ENCODE measurements around the gene DDB1.

The DDB1 gene

GRCh38 chr11:61337706-61338470 lies 5.0 kb upstream of the DDB1 start:
- in situ Hi-C loops (cut with HindIII; ENCODE audit: low sequenced_read_pairs), result no loop called here

GRCh38 chr11:61336171-61336935 lies 3.4 kb upstream of the DDB1 start:
- in situ Hi-C loops (cut with HindIII; ENCODE audit: low sequenced_read_pairs), result no loop called here

GRCh38 chr11:61335355-61335710 lies 2.4 kb upstream of the DDB1 start:
- in situ Hi-C loops (cut with HindIII; ENCODE audit: low sequenced_read_pairs), result no loop called here

- in situ Hi-C loops (cut with HindIII; ENCODE audit: low sequenced_read_pairs), result no loop called here
Observed at GRCh38 chr11:61334434-61335354, 1.8 kb upstream of the DDB1 start.

- in situ Hi-C loops (cut with HindIII; ENCODE audit: low sequenced_read_pairs), result no loop called here
Observed at GRCh38 chr11:61333550-61334433, 887 bp upstream of the DDB1 start.

- in situ Hi-C loops (cut with HindIII; ENCODE audit: low sequenced_read_pairs), result no loop called here
Observed at GRCh38 chr11:61332281-61332796, 566 bp downstream of the DDB1 start.

GRCh38 chr11:61331651-61332050 lies 1.3 kb downstream of the DDB1 start:
- in situ Hi-C loops (cut with HindIII; ENCODE audit: low sequenced_read_pairs), result no loop called here

- in situ Hi-C loops (cut with HindIII; ENCODE audit: low sequenced_read_pairs), result no loop called here
Observed at GRCh38 chr11:61329871-61330270, 3.0 kb downstream of the DDB1 start.

GRCh38 chr11:61328351-61328750 lies 4.6 kb downstream of the DDB1 start:
- in situ Hi-C loops (cut with HindIII; ENCODE audit: low sequenced_read_pairs), result no loop called here

- in situ Hi-C loops (cut with HindIII; ENCODE audit: low sequenced_read_pairs), result no loop called here
Observed at GRCh38 chr11:61327669-61328071, 5.2 kb downstream of the DDB1 start.

GRCh38 chr11:61325649-61326414 lies 7.1 kb downstream of the DDB1 start:
- in situ Hi-C loops (cut with HindIII; ENCODE audit: low sequenced_read_pairs), result no loop called here

- in situ Hi-C loops (cut with HindIII; ENCODE audit: low sequenced_read_pairs), result no loop called here
Observed at GRCh38 chr11:61315260-61315659, 17.6 kb downstream of the DDB1 start.

- in situ Hi-C loops (cut with HindIII; ENCODE audit: low sequenced_read_pairs), result no loop called here
Observed at GRCh38 chr11:61310749-61311148, 22.2 kb downstream of the DDB1 start.

- in situ Hi-C loops (cut with HindIII; ENCODE audit: low sequenced_read_pairs), result no loop called here
Observed at GRCh38 chr11:61309739-61310138, 23.2 kb downstream of the DDB1 start.

- in situ Hi-C loops (cut with HindIII; ENCODE audit: low sequenced_read_pairs), result no loop called here
Observed at GRCh38 chr11:61309141-61309540, 23.8 kb downstream of the DDB1 start.

GRCh38 chr11:61307354-61307753 lies 25.6 kb downstream of the DDB1 start:
- in situ Hi-C loops (cut with HindIII; ENCODE audit: low sequenced_read_pairs), result no loop called here

GRCh38 chr11:61306221-61306620 lies 26.7 kb downstream of the DDB1 start:
- in situ Hi-C loops (cut with HindIII; ENCODE audit: low sequenced_read_pairs), result no loop called here

GRCh38 chr11:61305417-61305816 lies 27.5 kb downstream of the DDB1 start:
- in situ Hi-C loops (cut with HindIII; ENCODE audit: low sequenced_read_pairs), result no loop called here

GRCh38 chr11:61303725-61304124 lies 29.2 kb downstream of the DDB1 start:
- in situ Hi-C loops (cut with HindIII; ENCODE audit: low sequenced_read_pairs), result no loop called here
